H9 (cell line): ENCODE data around the gene DYNC2LI1. TPM values are rescaled to one million over a fixed set of nuclear protein-coding genes. Genes with fewer than 3 reads are reported as not detected.

ENCODE experiments used
- DNase-seq: peaks from one replicate; pipeline ENCODE4 v3.0.0-alpha.2; 2017
- H2AFZ ChIP-seq: one replicate; pipeline ENCODE4 v1.6.1; 2013; ENCODE audit warnings: mild to moderate bottlenecking, low read length, control low read depth, moderate library complexity
- H2AK5ac ChIP-seq: 2 replicates; pipeline ENCODE4 v1.6.1; 2013; ENCODE audit warnings: low read length, control low read depth, mixed read lengths; ENCODE audit not compliant: insufficient read length
- H2BK120ac ChIP-seq: one replicate; pipeline ENCODE4 v1.6.1; 2013; ENCODE audit warnings: low read depth, mild to moderate bottlenecking, low read length, control low read depth, inconsistent platforms; ENCODE audit not compliant: poor library complexity, severe bottlenecking
- H2BK12ac ChIP-seq: 2 replicates; pipeline ENCODE4 v1.6.1; 2013; ENCODE audit warnings: low read length, control low read depth, mixed read lengths, low read depth; ENCODE audit not compliant: insufficient read length
- H2BK15ac ChIP-seq: 2 replicates; pipeline ENCODE4 v1.6.1; 2013; ENCODE audit warnings: low read depth, low read length, control low read depth
- H2BK20ac ChIP-seq: one replicate; pipeline ENCODE4 v1.6.1; 2013; ENCODE audit warnings: low read depth, mild to moderate bottlenecking, low read length, control low read depth, inconsistent platforms; ENCODE audit not compliant: poor library complexity, severe bottlenecking
- H2BK5ac ChIP-seq: 2 replicates; pipeline ENCODE4 v1.6.1; 2013; ENCODE audit warnings: low read length, control low read depth, mixed read lengths; ENCODE audit not compliant: insufficient read length
- H3K14ac ChIP-seq: 2 replicates; pipeline ENCODE4 v1.6.1; 2013; ENCODE audit warnings: low read length, control low read depth; ENCODE audit not compliant: insufficient read depth
- H3K18ac ChIP-seq: 2 replicates; pipeline ENCODE4 v1.6.1; 2013; ENCODE audit warnings: low read depth, mild to moderate bottlenecking, mixed read lengths, low read length, control low read depth; ENCODE audit not compliant: insufficient read length
- H3K23ac ChIP-seq: 2 replicates; pipeline ENCODE4 v1.6.1; 2013; ENCODE audit warnings: low read length, control low read depth, mixed read lengths, low read depth; ENCODE audit not compliant: insufficient read length
- H3K23me2 ChIP-seq: 2 replicates; pipeline ENCODE4 v1.6.1; 2013; ENCODE audit warnings: low read depth, mild to moderate bottlenecking, mixed read lengths, low read length, control low read depth; ENCODE audit not compliant: insufficient read length, poor library complexity, severe bottlenecking
- H3K27ac ChIP-seq: 2 replicates; pipeline ENCODE4 v1.5.1; 2013; ENCODE audit warnings: low read length, control low read depth, mixed read lengths, low read depth; ENCODE audit not compliant: insufficient read length
- H3K27me3 ChIP-seq: 2 replicates; pipeline ENCODE4 v1.6.1; 2013; ENCODE audit warnings: low read length, control low read depth, inconsistent platforms; ENCODE audit not compliant: insufficient read depth
- H3K4ac ChIP-seq: 2 replicates; pipeline ENCODE4 v1.6.1; 2013; ENCODE audit warnings: low read depth, mild to moderate bottlenecking, control low read depth, inconsistent platforms, low read length, moderate library complexity
- H3K4me1 ChIP-seq: 2 replicates; pipeline ENCODE4 v1.6.1; 2013; ENCODE audit warnings: low read length, control low read depth, inconsistent platforms; ENCODE audit not compliant: insufficient read depth
- H3K4me2 ChIP-seq: 2 replicates; pipeline ENCODE4 v1.6.1; 2013; ENCODE audit warnings: low read length, control low read depth, mixed read lengths; ENCODE audit not compliant: insufficient read length, insufficient read depth
- H3K56ac ChIP-seq: 2 replicates; pipeline ENCODE4 v1.6.1; 2013; ENCODE audit warnings: low read depth, mild to moderate bottlenecking, mixed read lengths, low read length, control low read depth; ENCODE audit not compliant: insufficient read length
- H3K79me1 ChIP-seq: 2 replicates; pipeline ENCODE4 v1.6.1; 2013; ENCODE audit warnings: low read depth, mild to moderate bottlenecking, moderate library complexity, low read length, control low read depth, inconsistent platforms; ENCODE audit not compliant: insufficient read depth, poor library complexity, severe bottlenecking
- H3K79me2 ChIP-seq: 2 replicates; pipeline ENCODE4 v1.6.1; 2013; ENCODE audit warnings: low read length, control low read depth, inconsistent platforms; ENCODE audit not compliant: insufficient read depth
- H3K9ac ChIP-seq: 2 replicates; pipeline ENCODE4 v1.6.1; 2013; ENCODE audit warnings: low read length, control low read depth, mixed read lengths; ENCODE audit not compliant: insufficient read length; ENCODE audit errors: extremely low read depth
- H3K9me3 ChIP-seq: one replicate; pipeline ENCODE4 v1.6.1; 2013; ENCODE audit warnings: low read depth, low read length, inconsistent platforms; ENCODE audit not compliant: control insufficient read depth
- H3T11ph ChIP-seq: one replicate; pipeline ENCODE4 v1.6.1; 2013; ENCODE audit warnings: mild to moderate bottlenecking, low read length, control low read depth, inconsistent platforms
- H4K20me1 ChIP-seq: one replicate; pipeline ENCODE4 v1.6.1; 2013; ENCODE audit not compliant: control insufficient read depth, insufficient read length, insufficient read depth
- H4K5ac ChIP-seq: 2 replicates; pipeline ENCODE4 v1.6.1; 2013; ENCODE audit warnings: low read depth, mild to moderate bottlenecking, mixed read lengths, low read length, control low read depth; ENCODE audit not compliant: insufficient read length
- H4K8ac ChIP-seq: replicated peaks from 2 replicates; pipeline ENCODE4 v1.6.1; 2013; ENCODE audit warnings: low read length, control low read depth, mixed read lengths, low read depth; ENCODE audit not compliant: insufficient read length
- H4K91ac ChIP-seq: 2 replicates; pipeline ENCODE4 v1.6.1; 2013; ENCODE audit warnings: low read depth, mild to moderate bottlenecking, moderate library complexity, mixed read lengths, low read length, control low read depth; ENCODE audit not compliant: insufficient read length
- H3K27ac Mint-ChIP-seq, 3 experiments: 2 replicates in 2 of 3; 3 replicates in 1 of 3; pipeline ENCODE4 v1.8.0; 2020 to 2021; ENCODE audit warnings: mixed read lengths in 3 of 3, mild to moderate bottlenecking in 1 of 3, moderate library complexity in 1 of 3
- H3K27me3 Mint-ChIP-seq: 2 replicates; pipeline ENCODE4 v1.8.0; 2021; ENCODE audit warnings: low read depth, mild to moderate bottlenecking, moderate library complexity, mixed read lengths
- H3K36me3 Mint-ChIP-seq, 3 experiments: 2 replicates in 2 of 3; 3 replicates in 1 of 3; pipeline ENCODE4 v1.8.0; 2020 to 2021; ENCODE audit warnings: low read depth in 3 of 3, mixed read lengths in 3 of 3; ENCODE audit not compliant: insufficient read depth in 1 of 3
- H3K4me1 Mint-ChIP-seq, 2 experiments: 2 replicates each; pipeline ENCODE4 v1.8.0; 2020; ENCODE audit warnings: mixed read lengths in 2 of 2
- H3K4me3 Mint-ChIP-seq, 2 experiments: 2 replicates in 1 of 2; 3 replicates in 1 of 2; pipeline ENCODE4 v1.8.0; 2020 to 2021; ENCODE audit warnings: mild to moderate bottlenecking in 2 of 2, mixed read lengths in 2 of 2, moderate library complexity in 1 of 2
- H3K9me3 Mint-ChIP-seq, 2 experiments: 2 replicates in 1 of 2; 3 replicates in 1 of 2; pipeline ENCODE4 v1.8.0; 2020; ENCODE audit warnings: mild to moderate bottlenecking in 2 of 2, mixed read lengths in 2 of 2, moderate library complexity in 1 of 2
- CTCF ChIP-seq: fragments of 200-600 bp; sonication (generic); conservative IDR thresholded peaks from 3 replicates; pipeline ENCODE4 v1.8.0; 2021; ENCODE audit warnings: antibody characterized with exemption, mild to moderate bottlenecking
- WGBS: extraction: QIAGEN DNeasy Blood & Tissue Kit; methylation state at CpG from one replicate; pipeline ENCODE4 v1.1.7; 2013; ENCODE audit warnings: missing lambda C conversion rate, low lambda C conversion rate, mixed read lengths; ENCODE audit not compliant: insufficient read length; ENCODE audit errors: extremely low coverage; 5-methylcytosine and 5-hydroxymethylcytosine counted together
- total RNA-seq: library from RNA; stranded (reverse); gene quantifications from 2 replicates; pipeline ENCODE4 v1.2.1, GENCODE V29; 2021

DYNC2LI1 gene
- total RNA-seq, 1 experiment from 2014 or later = 8.5 TPM

- Mint-ChIP-seq H3K9me3 (no peaks in the 10 kb centered on the region), H3K36me3 (peaks cover 0 to 1% (median 0%) of the 10 kb centered on the region in 3 experiments; a peak in 1 of 7 replicates), H3K27me3 (no peaks in the 10 kb centered on the region), H3K27ac (no peak overlapping the region), H3K4me1 (0 out of 4 replicates have a peak, but pooled peaks cover 0 to 3% of the 10 kb centered on the region in 2 experiments), H3K4me3 (no peak overlapping the region)
- no peak overlapping the region for H3K27ac ChIP-seq
- DNase-seq = no peak
- no CpG with 5 or more reads among the region's 6 CpGs for WGBS
- no peak overlapping the region for H2BK120ac ChIP-seq
- no peak overlapping the region for H2AFZ ChIP-seq
- H4K5ac ChIP-seq = no peak overlapping the region
- H3K9ac ChIP-seq = no peak overlapping the region
- no peak overlapping the region for H3K23ac ChIP-seq
- no peak for TF ChIP-seq CTCF
- H2BK5ac ChIP-seq = no peak overlapping the region
- no peaks in the 10 kb centered on the region for H3K27me3 ChIP-seq
- no peak overlapping the region for H3K14ac ChIP-seq
- H2BK12ac ChIP-seq = no peak overlapping the region
- no peak overlapping the region for H2BK20ac ChIP-seq
- H3K23me2 ChIP-seq = no peaks in the 10 kb centered on the region
- no peak overlapping the region for H4K91ac ChIP-seq
- H3K79me2 ChIP-seq = no peaks in the 10 kb centered on the region
- no peak overlapping the region for H3T11ph ChIP-seq
- no peaks in the 10 kb centered on the region for H3K9me3 ChIP-seq
- H3K56ac ChIP-seq = no peak overlapping the region
- no peak overlapping the region for H2BK15ac ChIP-seq
- no peaks in the 10 kb centered on the region for H3K79me1 ChIP-seq
- no peak overlapping the region for H3K18ac ChIP-seq
- no peak overlapping the region for H3K4ac ChIP-seq
- no peaks in the 10 kb centered on the region for H3K4me1 ChIP-seq
- H4K20me1 ChIP-seq = no peaks in the 10 kb centered on the region
- H4K8ac ChIP-seq = no peak overlapping the region
- H3K4me2 ChIP-seq = no peak overlapping the region
- no peak overlapping the region for H2AK5ac ChIP-seq
Observed at GRCh38 chr2:43736637-43737036, 37.2 kb upstream of the DYNC2LI1 start.
